C4-2B (cell line): ENCODE measurements around the gene OR5B21.

Source experiments
- CTCF ChIP-seq: fragments of 450-650 bp; conservative IDR thresholded peaks from 2 replicates; pipeline ENCODE4 v1.5.1; 2017; ENCODE audit warnings: mild to moderate bottlenecking
- ZFX ChIP-seq: fragments of 450-650 bp; IDR thresholded peaks from 2 replicates; pipeline ENCODE4 v1.6.1; 2017

DNA sequence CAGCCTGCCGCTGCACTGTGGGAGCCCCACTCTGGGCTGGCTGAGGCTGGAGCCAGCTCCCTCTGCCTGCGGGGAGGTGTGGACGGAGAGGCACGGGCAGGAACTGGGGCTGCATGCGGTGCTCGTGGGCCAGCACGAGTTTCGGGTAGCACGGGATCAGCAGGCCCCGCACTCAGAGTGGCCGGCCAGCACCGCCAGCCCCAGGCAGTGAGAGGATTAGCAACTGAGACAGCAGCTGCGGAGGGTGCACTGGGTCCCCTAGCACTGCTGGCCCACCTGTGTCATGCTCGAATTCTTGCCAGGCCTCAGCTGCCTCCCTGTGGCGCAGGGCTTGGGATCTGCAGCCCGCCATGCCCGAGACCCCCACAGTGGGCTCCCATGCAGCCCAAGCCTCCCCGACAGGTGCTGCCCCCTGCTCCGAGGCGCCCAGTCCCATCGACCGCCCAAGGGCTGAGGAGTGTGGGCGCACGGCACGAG lies 24.0 kb upstream of the OR5B21 start:
- no peak for TF ChIP-seq CTCF
- TF ChIP-seq ZFX = no peak
